Breast epithelium (tissue), 4 donors: ENCODE data around the gene RIN1. TPM values are rescaled to one million over a fixed set of nuclear protein-coding genes. Genes with fewer than 3 reads are reported as not detected.
A peak's percentile ranks its signal among the peaks of the same experiment; 100 is the strongest.

ENCODE experiments used
- DNase-seq, 2 donors: peaks; one replicate each; pipeline ENCODE4 v3.0.0-alpha.2; 2019; ENCODE audit warnings: low spot score in 2 of 2
- H3K27ac ChIP-seq, 2 donors: fragments of 200-600 bp; sonication (generic) in 1 of 2; one replicate each; pipeline ENCODE4 v1.5.1; 2016 to 2019; ENCODE audit warnings: mild to moderate bottlenecking in 1 of 2
- H3K27me3 ChIP-seq, 2 donors: fragments of 200-600 bp; sonication (generic) in 1 of 2; one replicate each; pipeline versions ENCODE4 v1.5.1 to v1.6.0; 2017 to 2019; ENCODE audit warnings: control low read depth in 1 of 2, mild to moderate bottlenecking in 1 of 2
- H3K36me3 ChIP-seq: fragments of 200-600 bp; one replicate; pipeline ENCODE4 v1.5.1; 2019
- H3K4me1 ChIP-seq, 2 donors: fragments of 200-600 bp; sonication (generic); one replicate each; pipeline ENCODE4 v1.5.1; 2016 to 2019; ENCODE audit warnings: control low read depth in 1 of 2
- H3K4me3 ChIP-seq, 3 donors: fragments of 200-600 bp; sonication (generic); 1 replicate in 2 of 3; 2 replicates in 1 of 3; pipeline ENCODE4 v1.5.1; 2016 to 2019; ENCODE audit warnings: mild to moderate bottlenecking in 3 of 3, moderate library complexity in 2 of 3
- H3K9me3 ChIP-seq, 2 donors: fragments of 200-600 bp; sonication (generic) in 1 of 2; one replicate each; pipeline ENCODE4 v1.5.1; 2016 to 2019; ENCODE audit warnings: control low read depth in 1 of 2
- CTCF ChIP-seq, 3 donors: fragments of 450-650 bp; IDR thresholded peaks; one replicate each; pipeline ENCODE4 v1.5.1; 2016 to 2017; ENCODE audit warnings: antibody characterized with exemption in 3 of 3, mild to moderate bottlenecking in 3 of 3, moderate library complexity in 3 of 3
- POLR2A ChIP-seq: fragments of 450-650 bp; IDR thresholded peaks from one replicate; pipeline ENCODE4 v1.6.1; 2016; ENCODE audit warnings: antibody characterized with exemption, mild to moderate bottlenecking, moderate library complexity
- POLR2AphosphoS5 ChIP-seq, 3 donors: sonication (generic); formaldehyde crosslinking; IDR thresholded peaks; one replicate each; pipeline ENCODE4 v1.6.1; 2017; ENCODE audit warnings: antibody characterized with exemption in 3 of 3
- intact Hi-C: fragments of 100-400 bp; cut with DNase I; formaldehyde crosslinking; loops from one replicate; pipeline ENCODE4 v1.15.1; 2023; ENCODE audit warnings: low total_unique reads
- total RNA-seq, 3 donors: library from RNA; depleted of rRNA; stranded (reverse); fragments of >200 nt; gene quantifications; one replicate each; pipeline ENCODE4 v1.1.0, GENCODE V29; 2016

RIN1 gene
- total RNA-seq, 3 donors from 2014 or later = 3.2 to 6.6 (median 5.2) TPM

- Histone ChIP-seq H3K4me1 (peaks cover 0 to 8% of the 10 kb centered on the region in 2 donors), H3K27me3 (no peaks in the 10 kb centered on the region), H3K27ac (peak overlapping the region in 1 of 2 donors; percentile 83), H3K9me3 (no peaks in the 10 kb centered on the region), H3K36me3 (no peaks in the 10 kb centered on the region), H3K4me3 (peak overlapping the region; percentile 68 to 80 (median 70))
- TF ChIP-seq POLR2A = no peak
- no peak for TF ChIP-seq POLR2AphosphoS5 (IDR thresholded peaks at IDR 0.05)
- no peak for TF ChIP-seq CTCF (IDR thresholded peaks at IDR 0.05)
- intact Hi-C loops = no loop called here
- DNase-seq = no peak
Measured at GRCh38 chr11:66334605-66335442, 1.4 kb downstream of the RIN1 start.

DNA sequence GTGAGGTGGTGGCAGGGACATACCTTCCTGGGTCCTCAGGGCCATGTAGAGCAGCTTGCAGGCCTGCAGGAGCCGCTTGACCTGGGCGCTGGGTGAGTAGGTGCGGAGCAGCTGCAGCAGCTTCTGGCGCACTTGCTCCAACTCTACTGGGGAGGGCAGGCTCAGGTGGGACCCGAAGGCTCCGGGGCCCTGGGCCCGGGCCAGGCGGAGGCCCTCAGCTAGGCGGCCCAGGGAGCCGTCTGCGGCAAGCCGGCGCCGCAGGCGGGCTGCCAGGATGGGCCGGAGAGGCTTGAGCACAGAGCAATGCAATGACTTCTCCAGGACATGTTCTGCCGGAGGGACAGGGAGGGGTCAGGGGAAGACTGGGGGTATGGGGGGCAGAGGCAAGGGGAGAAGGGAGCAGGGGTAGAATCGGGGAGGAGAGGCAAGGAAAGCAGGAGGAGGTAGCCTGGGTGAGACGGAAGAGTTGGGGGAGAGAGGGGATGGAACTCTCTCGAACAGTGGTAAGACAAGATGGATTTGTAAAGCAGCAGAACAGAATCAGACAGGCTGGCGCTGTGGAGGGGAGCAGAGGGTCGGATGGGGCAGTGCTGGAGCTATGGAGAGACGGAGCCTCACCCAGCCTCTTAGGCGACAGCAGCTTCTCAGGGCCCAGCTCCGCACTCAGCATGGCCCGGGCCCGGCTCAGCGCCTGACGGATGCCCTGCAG, 2.2 kb downstream of the RIN1 start:
- Histone ChIP-seq H3K27ac (no peak overlapping the region), H3K9me3 (no peaks in the 10 kb centered on the region), H3K4me1 (peaks cover 0 to 8% of the 10 kb centered on the region in 2 donors), H3K27me3 (no peaks in the 10 kb centered on the region), H3K36me3 (no peaks in the 10 kb centered on the region), H3K4me3 (peak overlapping the region in 1 of 3 donors; percentile 80)
- intact Hi-C loops = no loop called here
- no peak for DNase-seq
- TF ChIP-seq POLR2A (no peak), CTCF (IDR thresholded peaks at IDR 0.05) (no peak), POLR2AphosphoS5 (IDR thresholded peaks at IDR 0.05) (no peak)

- no peaks in the 10 kb centered on the region for H3K36me3 ChIP-seq
- peaks cover 0 to 8% of the 10 kb centered on the region in 2 donors for H3K4me1 ChIP-seq
- no peak for DNase-seq
- H3K4me3 ChIP-seq = no peak overlapping the region
- H3K9me3 ChIP-seq = no peaks in the 10 kb centered on the region
- H3K27ac ChIP-seq = no peak overlapping the region
- intact Hi-C loops = no loop called here
- no peaks in the 10 kb centered on the region for H3K27me3 ChIP-seq
- TF ChIP-seq POLR2A (no peak), CTCF (IDR thresholded peaks at IDR 0.05) (no peak), POLR2AphosphoS5 (IDR thresholded peaks at IDR 0.05) (no peak)
Measured at GRCh38 chr11:66333220-66333877, 2.9 kb downstream of the RIN1 start.

DNA sequence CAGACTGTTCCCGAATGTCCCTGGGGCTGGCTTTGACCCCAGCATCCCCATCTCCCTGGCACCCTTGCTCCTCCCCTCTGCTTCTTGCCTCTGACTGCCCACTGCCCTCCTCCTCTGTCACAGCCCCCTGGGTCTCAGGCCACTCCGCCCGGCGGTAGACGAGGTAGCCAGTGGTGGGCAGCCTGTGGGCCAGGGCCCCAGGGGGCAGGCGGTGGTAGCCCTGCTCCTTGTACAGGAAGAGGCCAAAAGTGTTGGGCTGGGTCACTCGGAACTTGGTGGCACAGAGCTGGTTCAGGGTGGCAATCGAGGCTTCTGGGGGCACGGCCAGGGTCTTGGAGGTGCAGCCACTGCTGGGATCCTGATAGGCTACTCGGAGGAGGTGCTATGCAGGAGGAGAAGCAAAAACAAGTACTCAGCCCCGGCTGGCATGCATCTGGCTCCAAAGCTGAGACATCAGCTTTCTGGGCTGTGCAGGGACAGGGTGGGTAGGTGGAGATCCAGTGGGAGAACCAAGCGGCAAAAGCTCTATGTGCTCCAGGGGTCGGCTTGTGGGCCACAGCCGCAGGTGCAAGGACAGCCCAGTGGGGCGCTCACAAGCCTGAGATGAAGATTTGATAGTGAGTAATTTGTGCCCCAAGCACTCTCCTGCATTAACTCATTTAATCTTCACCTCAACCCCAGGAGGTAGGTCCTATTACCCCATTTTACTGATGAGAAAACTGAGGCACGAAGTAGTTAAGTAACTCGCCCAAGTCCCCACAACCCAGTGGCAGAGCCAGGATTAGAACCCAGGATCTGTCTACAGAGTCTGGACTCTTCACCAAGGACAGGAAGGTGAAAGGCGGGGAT, 3.6 kb downstream of the RIN1 start:
- H3K4me3 ChIP-seq = no peak overlapping the region
- no peaks in the 10 kb centered on the region for H3K36me3 ChIP-seq
- no peak for DNase-seq
- no peaks in the 10 kb centered on the region for H3K9me3 ChIP-seq
- intact Hi-C loops = no loop called here
- TF ChIP-seq CTCF (IDR thresholded peaks at IDR 0.05) (no peak), POLR2AphosphoS5 (IDR thresholded peaks at IDR 0.05) (no peak), POLR2A (no peak)
- no peak overlapping the region for H3K27ac ChIP-seq
- H3K27me3 ChIP-seq = no peaks in the 10 kb centered on the region
- H3K4me1 ChIP-seq = peaks cover 3 to 8% of the 10 kb centered on the region in 2 donors
